NCI-H146 treated with DMSO at 0.1 percent for 48 hours (cell line): ENCODE measurements around the gene C2CD4A.
A peak's percentile ranks its signal among the peaks of the same experiment; 100 is the strongest.

Source experiments
- DNase-seq: peaks from one replicate; lab custom pipeline; 2025; ENCODE audit not compliant: unreplicated experiment; lab: John Stamatoyannopoulos, UW

The C2CD4A gene

GRCh38 chr15:62099094-62099601 lies 32.4 kb downstream of the C2CD4A start:
- DNase-seq: peak; percentile 72

- no peak for DNase-seq
Observed at GRCh38 chr15:62103431-62103830, 36.7 kb downstream of the C2CD4A start.

GRCh38 chr15:62104401-62104800 lies 37.6 kb downstream of the C2CD4A start:
- DNase-seq: no peak

GRCh38 chr15:62104846-62105245 lies 38.1 kb downstream of the C2CD4A start:
- no peak for DNase-seq

GRCh38 chr15:62105266-62105665 lies 38.5 kb downstream of the C2CD4A start:
- no peak for DNase-seq

GRCh38 chr15:62106096-62106495 lies 39.3 kb downstream of the C2CD4A start:
- DNase-seq: no peak

- no peak for DNase-seq
Observed at GRCh38 chr15:62107571-62108121, 40.9 kb downstream of the C2CD4A start.

GRCh38 chr15:62108411-62108810 lies 41.6 kb downstream of the C2CD4A start:
- no peak for DNase-seq

GRCh38 chr15:62109437-62109836 lies 42.7 kb downstream of the C2CD4A start:
- no peak for DNase-seq

- peak; percentile 83 for DNase-seq
Observed at GRCh38 chr15:62109982-62110851, 43.4 kb downstream of the C2CD4A start.

GRCh38 chr15:62112081-62112480 lies 45.3 kb downstream of the C2CD4A start:
- DNase-seq: no peak

- no peak for DNase-seq
Observed at GRCh38 chr15:62112616-62113593, 46.1 kb downstream of the C2CD4A start.

- DNase-seq: no peak
Observed at GRCh38 chr15:62115847-62116246, 49.1 kb downstream of the C2CD4A start.

GRCh38 chr15:62118520-62119226 lies 51.9 kb downstream of the C2CD4A start:
- no peak for DNase-seq

- DNase-seq: no peak
Observed at GRCh38 chr15:62119227-62119864, 52.6 kb downstream of the C2CD4A start.

- no peak for DNase-seq
Observed at GRCh38 chr15:62119874-62120273, 53.1 kb downstream of the C2CD4A start.
